ENCODE data around the gene TNIK.
A peak's percentile ranks its signal among the peaks of the same experiment; 100 is the strongest.

Gene TNIK

DNA sequence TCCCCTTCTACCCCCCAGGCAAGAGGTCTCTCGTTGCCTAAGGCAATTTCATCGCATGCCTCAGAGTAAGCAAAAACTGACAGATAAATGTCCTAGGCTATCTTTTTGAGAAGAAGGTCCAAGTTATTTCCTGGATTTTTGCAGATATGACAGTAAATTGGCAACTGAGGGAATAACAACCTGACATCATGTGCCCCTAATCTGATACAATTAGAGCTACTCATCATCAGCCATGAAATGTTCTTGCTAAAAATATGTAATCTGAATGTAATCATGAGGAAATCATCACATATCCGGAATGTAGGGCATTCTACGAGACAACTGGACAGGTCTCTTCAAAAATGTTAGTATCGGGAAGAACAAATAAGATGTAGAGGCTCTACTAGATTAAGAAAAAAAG lies 44.1 kb downstream of the TNIK start:
- no peaks in the 10 kb centered on the region for H3K9me3 ChIP-seq (ENCODE audit: control insufficient read depth, low read length)
- no peak overlapping the region for H3K9ac ChIP-seq (ENCODE audit: low read length)
- no peaks in the 10 kb centered on the region for H3K36me3 ChIP-seq (ENCODE audit: control insufficient read depth, insufficient read depth, low read length, severe bottlenecking)
- no peak overlapping the region for H3K4me3 ChIP-seq (ENCODE audit: low read length)
- peaks cover 7% of the 10 kb centered on the region for H3K4me1 ChIP-seq (ENCODE audit: control insufficient read depth, insufficient read depth, low read length)
- no peak for DNase-seq (ENCODE audit: low read depth)
- no peaks in the 10 kb centered on the region for H3K27me3 ChIP-seq (replicated peaks; ENCODE audit: control insufficient read depth, insufficient read depth, low read length)

DNA sequence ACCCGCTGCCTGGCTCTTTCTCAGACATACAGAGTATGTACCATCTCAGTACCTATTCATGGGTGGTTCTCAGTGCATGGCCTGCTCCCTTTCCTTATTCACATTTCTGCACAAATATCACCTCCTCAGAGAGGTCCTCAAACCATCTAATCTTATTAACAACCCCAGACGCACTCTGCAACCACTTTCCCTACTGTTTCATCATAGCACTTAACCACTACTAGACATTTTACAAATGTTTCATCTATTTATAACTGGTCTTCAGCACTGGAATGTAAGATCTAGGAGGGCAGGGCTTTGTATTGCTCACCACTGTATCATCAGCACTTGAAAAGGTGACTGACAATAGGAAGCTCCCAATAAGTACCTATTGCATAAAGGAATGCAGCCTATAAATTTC lies 45.1 kb downstream of the TNIK start:
- no peaks in the 10 kb centered on the region for H3K9me3 ChIP-seq (ENCODE audit: control insufficient read depth, low read length)
- H3K36me3 ChIP-seq (ENCODE audit: control insufficient read depth, insufficient read depth, low read length, severe bottlenecking) = no peaks in the 10 kb centered on the region
- no peaks in the 10 kb centered on the region for H3K27me3 ChIP-seq (replicated peaks; ENCODE audit: control insufficient read depth, insufficient read depth, low read length)
- H3K4me3 ChIP-seq (ENCODE audit: low read length) = no peak overlapping the region
- H3K4me1 ChIP-seq (ENCODE audit: control insufficient read depth, insufficient read depth, low read length) = peaks cover 7% of the 10 kb centered on the region
- H3K9ac ChIP-seq (ENCODE audit: low read length) = no peak overlapping the region
- no peak for DNase-seq (ENCODE audit: low read depth)

DNA sequence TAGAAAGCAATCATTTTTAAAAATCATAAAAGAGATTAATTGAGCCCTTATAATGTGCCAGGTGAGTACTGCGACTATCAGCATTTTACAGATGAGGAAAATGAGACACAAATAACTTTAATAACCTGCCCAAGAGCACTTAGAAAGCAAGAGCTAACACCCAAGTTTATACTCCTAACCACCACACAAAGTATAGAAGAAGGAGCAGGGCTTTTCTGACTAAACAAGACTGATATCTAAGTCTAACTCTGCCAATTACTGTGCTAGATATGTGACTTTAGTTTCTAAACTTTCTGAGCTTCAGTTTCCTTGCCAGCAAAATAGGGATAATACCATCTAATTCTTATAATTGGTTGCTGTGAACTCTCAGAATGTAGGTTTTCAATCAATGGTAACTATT lies 47.7 kb downstream of the TNIK start:
- Histone ChIP-seq H3K27me3 (replicated peaks; ENCODE audit: control insufficient read depth, insufficient read depth, low read length) (no peaks in the 10 kb centered on the region), H3K9ac (ENCODE audit: low read length) (no peak overlapping the region), H3K4me1 (ENCODE audit: control insufficient read depth, insufficient read depth, low read length) (peaks cover 1% of the 10 kb centered on the region), H3K9me3 (ENCODE audit: control insufficient read depth, low read length) (no peaks in the 10 kb centered on the region), H3K4me3 (ENCODE audit: low read length) (no peak overlapping the region), H3K36me3 (ENCODE audit: control insufficient read depth, insufficient read depth, low read length, severe bottlenecking) (no peaks in the 10 kb centered on the region)
- no peak for DNase-seq (ENCODE audit: low read depth)

DNA sequence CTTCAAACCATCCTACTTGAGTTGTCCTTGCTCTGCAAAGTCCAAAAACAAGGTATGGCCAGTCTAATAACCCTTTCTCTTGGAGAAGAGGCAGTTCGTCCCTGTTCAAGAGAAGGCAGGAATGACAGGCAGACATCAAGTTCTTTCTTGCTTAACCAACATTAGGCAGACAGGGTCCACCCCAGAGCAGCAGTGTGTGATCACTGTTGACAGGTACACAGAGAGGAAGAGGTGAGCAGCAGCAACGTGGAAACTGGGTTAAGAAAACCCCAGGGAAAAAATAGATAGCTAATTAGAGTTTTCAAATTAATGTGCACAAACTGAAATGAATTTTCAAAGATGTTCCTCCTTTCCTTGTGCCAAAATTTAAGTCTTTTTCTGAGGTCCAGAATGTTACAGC lies 48.2 kb downstream of the TNIK start:
- H3K27me3 ChIP-seq (replicated peaks; ENCODE audit: control insufficient read depth, insufficient read depth, low read length) = no peaks in the 10 kb centered on the region
- H3K9me3 ChIP-seq (ENCODE audit: control insufficient read depth, low read length) = no peaks in the 10 kb centered on the region
- H3K4me1 ChIP-seq (ENCODE audit: control insufficient read depth, insufficient read depth, low read length) = no peaks in the 10 kb centered on the region
- H3K36me3 ChIP-seq (ENCODE audit: control insufficient read depth, insufficient read depth, low read length, severe bottlenecking) = no peaks in the 10 kb centered on the region
- no peak overlapping the region for H3K4me3 ChIP-seq (ENCODE audit: low read length)
- DNase-seq (ENCODE audit: low read depth) = no peak
- H3K9ac ChIP-seq (ENCODE audit: low read length) = no peak overlapping the region

DNA sequence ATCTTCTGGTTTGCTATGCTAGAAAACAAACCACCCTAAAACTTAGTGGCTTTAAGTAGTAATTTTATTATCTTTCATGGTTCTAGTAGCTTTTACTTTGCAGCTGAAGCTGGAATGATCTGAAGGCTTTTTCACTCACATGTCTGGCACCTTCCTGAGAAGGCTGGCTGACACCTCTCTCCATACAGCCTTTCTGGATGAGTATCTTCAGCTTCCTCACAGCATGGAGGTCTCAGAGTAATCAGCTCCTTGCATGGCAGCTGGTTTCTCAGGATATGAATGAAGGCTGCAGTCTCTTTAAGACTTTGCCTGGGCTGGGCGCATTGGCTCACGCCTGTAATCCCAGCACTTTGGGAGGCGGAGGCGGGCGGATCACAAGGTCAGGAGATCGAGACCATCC lies 50.0 kb downstream of the TNIK start:
- H3K9ac ChIP-seq (ENCODE audit: low read length) = no peak overlapping the region
- no peaks in the 10 kb centered on the region for H3K4me1 ChIP-seq (ENCODE audit: control insufficient read depth, insufficient read depth, low read length)
- H3K27me3 ChIP-seq (replicated peaks; ENCODE audit: control insufficient read depth, insufficient read depth, low read length) = no peaks in the 10 kb centered on the region
- no peak overlapping the region for H3K4me3 ChIP-seq (ENCODE audit: low read length)
- H3K36me3 ChIP-seq (ENCODE audit: control insufficient read depth, insufficient read depth, low read length, severe bottlenecking) = no peaks in the 10 kb centered on the region
- DNase-seq (ENCODE audit: low read depth) = no peak
- H3K9me3 ChIP-seq (ENCODE audit: control insufficient read depth, low read length) = no peaks in the 10 kb centered on the region

DNA sequence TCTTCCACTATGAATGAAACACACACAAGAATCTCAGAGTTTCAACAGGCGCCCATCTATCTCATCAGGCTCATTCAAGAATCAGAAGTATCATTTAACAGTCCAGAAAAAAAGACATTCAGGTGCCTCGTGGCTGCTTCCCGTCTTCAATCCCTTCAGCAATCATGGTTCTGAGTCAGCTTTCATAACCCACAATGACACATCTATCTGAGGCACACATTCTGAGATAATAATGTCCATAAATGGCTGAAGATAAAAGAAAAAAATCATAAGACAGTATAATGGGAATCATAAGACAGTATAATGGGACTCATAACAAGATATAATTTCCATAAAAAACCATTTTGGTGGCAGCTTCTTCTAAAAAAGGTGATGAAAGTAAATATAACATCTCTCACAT lies 52.4 kb downstream of the TNIK start:
- Histone ChIP-seq H3K4me3 (ENCODE audit: low read length) (no peak overlapping the region), H3K9me3 (ENCODE audit: control insufficient read depth, low read length) (no peaks in the 10 kb centered on the region), H3K4me1 (ENCODE audit: control insufficient read depth, insufficient read depth, low read length) (peaks cover 10% of the 10 kb centered on the region), H3K36me3 (ENCODE audit: control insufficient read depth, insufficient read depth, low read length, severe bottlenecking) (no peaks in the 10 kb centered on the region), H3K27me3 (replicated peaks; ENCODE audit: control insufficient read depth, insufficient read depth, low read length) (no peaks in the 10 kb centered on the region), H3K9ac (ENCODE audit: low read length) (no peak overlapping the region)
- DNase-seq (ENCODE audit: low read depth) = no peak

DNA sequence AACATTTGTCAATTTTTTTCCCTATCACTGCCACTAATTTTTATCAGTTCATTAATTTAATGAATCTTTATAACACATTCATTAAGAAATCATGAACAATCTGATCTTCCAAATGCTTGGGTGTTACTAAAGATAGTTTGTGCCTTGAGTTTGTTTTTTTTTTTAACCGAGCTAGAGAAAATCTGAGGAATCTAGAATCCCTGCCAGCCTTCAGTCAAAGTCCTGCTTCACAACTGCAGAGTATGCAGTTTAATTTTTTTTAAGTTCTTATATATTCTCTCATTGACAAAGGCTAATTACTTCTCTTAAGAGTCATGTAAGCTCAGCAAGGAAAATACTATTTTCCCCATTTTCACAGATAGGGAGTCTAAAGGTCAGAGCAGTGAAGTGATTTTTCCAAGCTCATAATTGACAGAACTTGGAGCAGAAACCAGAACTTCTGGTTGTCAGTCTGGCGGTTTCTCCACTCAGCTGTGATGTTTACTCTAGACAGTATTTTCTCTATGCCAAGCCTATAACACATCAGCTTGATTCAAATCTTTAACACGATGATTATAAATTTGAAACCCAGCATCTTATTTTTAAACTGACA lies 55.7 kb downstream of the TNIK start:
- H3K9me3 ChIP-seq (ENCODE audit: control insufficient read depth, low read length) = no peaks in the 10 kb centered on the region
- peaks cover 10% of the 10 kb centered on the region for H3K4me1 ChIP-seq (ENCODE audit: control insufficient read depth, insufficient read depth, low read length)
- no peaks in the 10 kb centered on the region for H3K36me3 ChIP-seq (ENCODE audit: control insufficient read depth, insufficient read depth, low read length, severe bottlenecking)
- no peak overlapping the region for H3K4me3 ChIP-seq (ENCODE audit: low read length)
- peak; percentile 13 for DNase-seq (ENCODE audit: low read depth)
- H3K9ac ChIP-seq (ENCODE audit: low read length) = no peak overlapping the region
- no peaks in the 10 kb centered on the region for H3K27me3 ChIP-seq (replicated peaks; ENCODE audit: control insufficient read depth, insufficient read depth, low read length)

DNA sequence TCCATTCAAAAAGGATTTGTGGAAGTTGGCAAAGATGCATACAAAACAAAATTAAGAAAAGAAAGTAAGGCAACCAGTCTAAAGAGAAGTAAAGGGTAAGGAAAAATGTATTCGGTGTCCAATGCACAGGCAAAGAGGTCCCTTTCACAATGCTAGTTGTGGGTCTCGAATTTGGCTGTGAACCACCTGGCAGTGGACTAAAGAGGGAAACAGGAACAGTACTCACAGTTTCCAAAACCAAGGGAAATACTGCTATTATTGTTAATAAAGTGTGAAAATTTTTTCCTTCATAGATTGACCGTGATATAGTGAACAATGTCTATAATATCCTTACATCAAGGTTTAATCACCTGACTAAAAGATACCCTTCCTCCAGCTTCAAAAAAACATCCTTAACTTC lies 57.9 kb downstream of the TNIK start:
- no peaks in the 10 kb centered on the region for H3K36me3 ChIP-seq (ENCODE audit: control insufficient read depth, insufficient read depth, low read length, severe bottlenecking)
- H3K4me3 ChIP-seq (ENCODE audit: low read length) = no peak overlapping the region
- peaks cover 12% of the 10 kb centered on the region for H3K4me1 ChIP-seq (ENCODE audit: control insufficient read depth, insufficient read depth, low read length)
- H3K9ac ChIP-seq (ENCODE audit: low read length) = no peak overlapping the region
- no peak for DNase-seq (ENCODE audit: low read depth)
- H3K9me3 ChIP-seq (ENCODE audit: control insufficient read depth, low read length) = no peaks in the 10 kb centered on the region
- no peaks in the 10 kb centered on the region for H3K27me3 ChIP-seq (replicated peaks; ENCODE audit: control insufficient read depth, insufficient read depth, low read length)

DNA sequence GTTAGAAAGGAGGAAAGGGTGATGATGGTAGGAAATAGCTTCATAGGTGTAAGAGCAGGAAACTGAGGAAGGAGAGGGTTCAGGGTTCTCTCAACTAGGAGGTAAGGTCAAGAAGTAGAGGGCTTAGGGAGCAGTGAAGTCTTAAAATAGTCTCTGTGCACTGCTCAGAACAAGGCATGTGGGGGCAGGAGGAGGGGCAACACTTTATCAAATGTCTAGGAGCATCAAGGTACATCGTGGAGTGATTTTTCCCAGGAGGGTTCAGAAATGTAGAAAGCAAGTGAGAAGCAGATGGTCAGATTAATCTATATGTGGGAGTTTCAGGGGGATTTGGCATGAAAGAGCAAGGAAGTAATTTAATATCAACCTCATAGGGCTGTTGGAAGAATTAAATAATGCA lies 58.8 kb downstream of the TNIK start:
- no peak for DNase-seq (ENCODE audit: low read depth)
- H3K4me1 ChIP-seq (ENCODE audit: control insufficient read depth, insufficient read depth, low read length) = peaks cover 12% of the 10 kb centered on the region
- no peaks in the 10 kb centered on the region for H3K36me3 ChIP-seq (ENCODE audit: control insufficient read depth, insufficient read depth, low read length, severe bottlenecking)
- H3K27me3 ChIP-seq (replicated peaks; ENCODE audit: control insufficient read depth, insufficient read depth, low read length) = no peaks in the 10 kb centered on the region
- H3K9me3 ChIP-seq (ENCODE audit: control insufficient read depth, low read length) = no peaks in the 10 kb centered on the region
- no peak overlapping the region for H3K4me3 ChIP-seq (ENCODE audit: low read length)
- H3K9ac ChIP-seq (ENCODE audit: low read length) = no peak overlapping the region

DNA sequence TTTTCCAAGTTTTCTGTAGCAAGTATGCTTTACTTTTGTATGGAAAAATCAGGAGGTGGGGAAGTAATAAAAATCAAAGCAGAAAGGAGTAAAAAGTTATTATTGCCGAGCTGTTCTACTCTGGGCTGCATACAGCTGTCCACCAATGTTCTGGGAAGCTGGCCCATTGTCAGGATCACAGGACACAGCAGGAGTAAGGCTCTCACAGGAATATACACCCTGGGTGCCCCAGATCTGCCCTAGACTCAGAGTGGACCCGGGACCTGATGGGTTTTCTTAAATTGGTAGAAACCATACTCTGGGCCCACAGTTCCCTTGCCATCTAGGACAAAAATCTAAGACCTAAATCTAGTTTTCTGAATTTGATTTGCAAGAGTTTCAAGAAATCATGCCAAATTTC lies 60.4 kb downstream of the TNIK start:
- Histone ChIP-seq H3K4me1 (ENCODE audit: control insufficient read depth, insufficient read depth, low read length) (peaks cover 12% of the 10 kb centered on the region), H3K4me3 (ENCODE audit: low read length) (no peak overlapping the region), H3K36me3 (ENCODE audit: control insufficient read depth, insufficient read depth, low read length, severe bottlenecking) (no peaks in the 10 kb centered on the region), H3K27me3 (replicated peaks; ENCODE audit: control insufficient read depth, insufficient read depth, low read length) (no peaks in the 10 kb centered on the region), H3K9ac (ENCODE audit: low read length) (no peak overlapping the region), H3K9me3 (ENCODE audit: control insufficient read depth, low read length) (no peaks in the 10 kb centered on the region)
- no peak for DNase-seq (ENCODE audit: low read depth)

DNA sequence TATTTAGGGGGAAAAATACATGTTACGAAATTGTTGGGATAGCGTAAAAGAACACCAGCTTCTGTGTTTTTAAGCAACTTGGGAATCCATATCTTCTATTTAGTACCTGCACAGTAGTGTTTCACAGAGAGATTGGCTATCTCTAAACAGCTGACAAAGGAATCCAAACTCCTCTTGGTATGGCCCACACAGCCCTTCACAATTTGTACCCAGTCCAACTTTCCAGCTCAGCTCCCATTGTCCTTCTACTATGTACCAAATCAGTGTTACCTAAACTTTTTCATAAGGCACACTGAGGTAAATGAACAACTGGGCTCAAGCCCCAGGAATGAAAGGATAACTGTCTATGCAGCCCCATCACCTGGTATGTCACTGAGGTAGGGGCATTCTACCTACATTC lies 61.9 kb downstream of the TNIK start:
- peaks cover 2% of the 10 kb centered on the region for H3K4me1 ChIP-seq (ENCODE audit: control insufficient read depth, insufficient read depth, low read length)
- H3K36me3 ChIP-seq (ENCODE audit: control insufficient read depth, insufficient read depth, low read length, severe bottlenecking) = no peaks in the 10 kb centered on the region
- H3K4me3 ChIP-seq (ENCODE audit: low read length) = no peak overlapping the region
- H3K27me3 ChIP-seq (replicated peaks; ENCODE audit: control insufficient read depth, insufficient read depth, low read length) = no peaks in the 10 kb centered on the region
- no peak for DNase-seq (ENCODE audit: low read depth)
- no peaks in the 10 kb centered on the region for H3K9me3 ChIP-seq (ENCODE audit: control insufficient read depth, low read length)
- H3K9ac ChIP-seq (ENCODE audit: low read length) = no peak overlapping the region

DNA sequence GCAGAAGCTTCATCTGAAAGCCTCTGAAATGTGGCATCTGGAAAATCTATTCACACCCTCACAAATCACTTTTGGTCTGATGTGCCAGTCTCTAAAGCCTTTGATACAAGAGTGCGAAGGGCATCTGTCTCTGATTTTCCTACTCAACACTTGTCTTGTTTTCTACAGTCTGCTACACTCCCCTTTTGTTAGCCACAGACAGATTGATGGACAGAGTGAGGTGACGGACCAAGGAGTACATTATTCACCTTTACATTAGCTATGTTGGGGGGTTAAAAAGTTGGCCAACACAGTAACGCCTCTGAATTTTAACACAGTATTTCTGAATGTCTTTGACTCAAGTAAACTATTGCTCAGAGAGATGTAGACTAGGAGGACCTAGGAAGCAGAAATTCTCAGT lies 63.1 kb downstream of the TNIK start:
- no peak for DNase-seq (ENCODE audit: low read depth)
- Histone ChIP-seq H3K9me3 (ENCODE audit: control insufficient read depth, low read length) (no peaks in the 10 kb centered on the region), H3K36me3 (ENCODE audit: control insufficient read depth, insufficient read depth, low read length, severe bottlenecking) (no peaks in the 10 kb centered on the region), H3K4me3 (ENCODE audit: low read length) (no peak overlapping the region), H3K4me1 (ENCODE audit: control insufficient read depth, insufficient read depth, low read length) (peaks cover 6% of the 10 kb centered on the region), H3K9ac (ENCODE audit: low read length) (no peak overlapping the region), H3K27me3 (replicated peaks; ENCODE audit: control insufficient read depth, insufficient read depth, low read length) (no peaks in the 10 kb centered on the region)

Data from adipocyte (in vitro differentiated cells).